ENCODE measurements around the gene RAPGEF4. TPM values are rescaled to one million over a fixed set of nuclear protein-coding genes. Genes with fewer than 3 reads are reported as not detected.
A peak's percentile ranks its signal among the peaks of the same experiment; 100 is the strongest.

RAPGEF4 gene
- total RNA-seq, 1 experiment from 2014 or later, result 2.2 TPM

GRCh38 chr2:173019755-173020154 lies 284.1 kb downstream of the RAPGEF4 start:
- no peak for TF ChIP-seq ZNF671 (CRISPR knock-in tag; IDR thresholded peaks at IDR 0.05)
- H3K36me3 Mint-ChIP-seq, result no peaks in the 10 kb centered on the region
- CTCF ChIA-PET, result no interaction called here
- no peak overlapping the region for H3K27ac Mint-ChIP-seq
- no peaks in the 10 kb centered on the region for H3K4me1 Mint-ChIP-seq
- H3K9me3 Mint-ChIP-seq, result no peaks in the 10 kb centered on the region
- no peak for ATAC-seq
- no peaks in the 10 kb centered on the region for H3K27me3 Mint-ChIP-seq (ENCODE audit: low read depth)
- no peak for DNase-seq (ENCODE audit: low spot score)
- POLR2A ChIA-PET, result no interaction called here
- H3K4me3 Mint-ChIP-seq, result no peak overlapping the region

GRCh38 chr2:173021939-173022371 lies 286.3 kb downstream of the RAPGEF4 start:
- CTCF ChIA-PET, result interaction anchor here (1.0 kb wide), 1 partner anchor 182 kb away, joined by 3 read pairs; no protein-coding TSS in a partner anchor
- no peak for DNase-seq (ENCODE audit: low spot score)
- H3K27me3 Mint-ChIP-seq (ENCODE audit: low read depth), result no peaks in the 10 kb centered on the region
- no peak for TF ChIP-seq FOXP1 (CRISPR knock-in tag; IDR thresholded peaks at IDR 0.05; ENCODE audit: borderline replicate concordance)
- no peak for TF ChIP-seq HMGXB4 (CRISPR knock-in tag; IDR thresholded peaks at IDR 0.05)
- POLR2A ChIA-PET, result no interaction called here
- no peak overlapping the region for H3K27ac Mint-ChIP-seq
- no peaks in the 10 kb centered on the region for H3K9me3 Mint-ChIP-seq
- H3K4me1 Mint-ChIP-seq, result no peaks in the 10 kb centered on the region
- no peaks in the 10 kb centered on the region for H3K36me3 Mint-ChIP-seq
- peak; percentile 43; the same call in 1 of the 2 replicates for ATAC-seq
- no peak overlapping the region for H3K4me3 Mint-ChIP-seq

GRCh38 chr2:173023718-173024117 lies 288.1 kb downstream of the RAPGEF4 start:
- no peak for DNase-seq (ENCODE audit: low spot score)
- Mint-ChIP-seq H3K4me3 (no peak overlapping the region), H3K4me1 (peaks cover 6% of the 10 kb centered on the region; the same call in 1 of the 2 replicates), H3K36me3 (no peaks in the 10 kb centered on the region), H3K27ac (no peak overlapping the region; the same call in 1 of the 2 replicates), H3K27me3 (ENCODE audit: low read depth) (no peaks in the 10 kb centered on the region), H3K9me3 (no peaks in the 10 kb centered on the region)
- ChIA-PET POLR2A (no interaction called here), CTCF (interaction anchor here (0.5 to 0.7 kb wide), 2 partner anchors 28 to 377 kb away, joined by 3 read pairs; no protein-coding TSS in a partner anchor)
- no peak for TF ChIP-seq ZNF425 (CRISPR knock-in tag; conservative IDR thresholded peaks at IDR 0.05)
- TF ChIP-seq NR3C1 (CRISPR knock-in tag; conservative IDR thresholded peaks at IDR 0.05; ENCODE audit: low read depth), result no peak
- no peak for TF ChIP-seq SP1 (CRISPR knock-in tag; conservative IDR thresholded peaks at IDR 0.05)
- TF ChIP-seq HMGXB4 (CRISPR knock-in tag; IDR thresholded peaks at IDR 0.05), result no peak
- no peak for TF ChIP-seq ZSCAN18 (CRISPR knock-in tag; IDR thresholded peaks at IDR 0.05)
- no peak for TF ChIP-seq TEAD4 (CRISPR knock-in tag; IDR thresholded peaks at IDR 0.05)
- no peak for TF ChIP-seq ZNF317 (CRISPR knock-in tag; IDR thresholded peaks at IDR 0.05; ENCODE audit: borderline replicate concordance, low read depth)
- TF ChIP-seq MLX (CRISPR knock-in tag; IDR thresholded peaks at IDR 0.05), result no peak
- no peak for TF ChIP-seq ZNF423 (CRISPR knock-in tag; IDR thresholded peaks at IDR 0.05)
- TF ChIP-seq GTF2I (CRISPR knock-in tag; conservative IDR thresholded peaks at IDR 0.05), result no peak
- no peak for TF ChIP-seq FOXK1 (CRISPR knock-in tag; IDR thresholded peaks at IDR 0.05)
- no peak for TF ChIP-seq FOXJ3 (CRISPR knock-in tag; IDR thresholded peaks at IDR 0.05; ENCODE audit: borderline replicate concordance)
- no peak for TF ChIP-seq ZNF232 (CRISPR knock-in tag; IDR thresholded peaks at IDR 0.05)
- TF ChIP-seq JUN (CRISPR knock-in tag; IDR thresholded peaks at IDR 0.05), result no peak
- TF ChIP-seq MXD4 (CRISPR knock-in tag; IDR thresholded peaks at IDR 0.05; ENCODE audit: borderline replicate concordance), result no peak
- ATAC-seq, result no peak; the same call in 1 of the 2 replicates
